ENCODE results near the gene ZNF398.

The ZNF398 gene

DNA sequence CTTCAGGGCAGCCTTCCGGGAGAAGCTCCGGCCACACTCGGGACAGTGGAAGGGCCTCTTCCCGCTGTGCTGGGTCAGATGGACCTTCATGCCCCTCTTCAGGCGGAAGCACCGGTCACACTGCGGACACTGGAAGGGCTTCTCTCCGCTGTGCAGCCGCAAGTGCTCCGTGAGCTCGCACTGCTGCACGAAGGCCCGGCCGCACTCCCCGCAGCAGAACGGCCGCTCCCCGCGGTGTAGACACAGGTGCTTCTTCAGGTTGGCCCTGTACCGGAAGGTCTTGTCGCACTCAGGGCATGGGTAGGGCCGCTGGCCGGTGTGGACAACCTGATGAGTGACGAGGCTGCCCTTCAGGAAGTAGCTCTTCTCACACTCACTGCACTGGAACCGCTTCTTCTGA is 42.5 kb upstream of the ZNF398 start:
- ChIA-PET CTCF (interaction anchor here (0.8 kb wide), 1 partner anchor 14 kb away, joined by 3 read pairs; no protein-coding TSS in a partner anchor), POLR2A (no interaction called here)
- TF ChIP-seq, protein P1, sequence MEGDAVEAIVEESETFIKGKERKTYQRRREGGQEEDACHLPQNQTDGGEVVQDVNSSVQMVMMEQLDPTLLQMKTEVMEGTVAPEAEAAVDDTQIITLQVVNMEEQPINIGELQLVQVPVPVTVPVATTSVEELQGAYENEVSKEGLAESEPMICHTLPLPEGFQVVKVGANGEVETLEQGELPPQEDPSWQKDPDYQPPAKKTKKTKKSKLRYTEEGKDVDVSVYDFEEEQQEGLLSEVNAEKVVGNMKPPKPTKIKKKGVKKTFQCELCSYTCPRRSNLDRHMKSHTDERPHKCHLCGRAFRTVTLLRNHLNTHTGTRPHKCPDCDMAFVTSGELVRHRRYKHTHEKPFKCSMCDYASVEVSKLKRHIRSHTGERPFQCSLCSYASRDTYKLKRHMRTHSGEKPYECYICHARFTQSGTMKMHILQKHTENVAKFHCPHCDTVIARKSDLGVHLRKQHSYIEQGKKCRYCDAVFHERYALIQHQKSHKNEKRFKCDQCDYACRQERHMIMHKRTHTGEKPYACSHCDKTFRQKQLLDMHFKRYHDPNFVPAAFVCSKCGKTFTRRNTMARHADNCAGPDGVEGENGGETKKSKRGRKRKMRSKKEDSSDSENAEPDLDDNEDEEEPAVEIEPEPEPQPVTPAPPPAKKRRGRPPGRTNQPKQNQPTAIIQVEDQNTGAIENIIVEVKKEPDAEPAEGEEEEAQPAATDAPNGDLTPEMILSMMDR (IDR thresholded peaks at IDR 0.05; ENCODE audit: control extremely low read depth, extremely low read depth, low read depth, missing control alignments) = no peak
- no peak for DNase-seq (ENCODE audit: extremely low spot score)

DNA sequence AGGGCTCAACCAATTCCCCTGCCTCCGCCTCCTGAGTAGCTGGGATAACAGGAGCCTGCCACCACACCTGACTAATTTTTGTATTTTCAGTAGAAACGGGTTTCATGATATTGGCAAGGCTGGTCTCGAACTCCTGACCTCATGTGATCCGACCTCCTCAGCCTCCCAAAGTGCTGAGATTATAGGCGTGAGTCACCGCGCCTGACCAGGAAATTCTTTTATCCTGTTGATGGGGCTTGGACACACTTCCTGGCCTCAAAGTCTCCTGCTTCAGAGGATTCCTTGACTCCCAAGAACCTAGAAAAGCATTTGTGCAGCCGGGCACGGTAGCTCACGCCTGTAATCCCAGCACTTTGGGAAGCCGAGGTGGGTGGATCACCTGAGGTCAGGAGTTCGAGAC is 37.3 kb upstream of the ZNF398 start:
- POLR2A ChIA-PET = no interaction called here

DNA sequence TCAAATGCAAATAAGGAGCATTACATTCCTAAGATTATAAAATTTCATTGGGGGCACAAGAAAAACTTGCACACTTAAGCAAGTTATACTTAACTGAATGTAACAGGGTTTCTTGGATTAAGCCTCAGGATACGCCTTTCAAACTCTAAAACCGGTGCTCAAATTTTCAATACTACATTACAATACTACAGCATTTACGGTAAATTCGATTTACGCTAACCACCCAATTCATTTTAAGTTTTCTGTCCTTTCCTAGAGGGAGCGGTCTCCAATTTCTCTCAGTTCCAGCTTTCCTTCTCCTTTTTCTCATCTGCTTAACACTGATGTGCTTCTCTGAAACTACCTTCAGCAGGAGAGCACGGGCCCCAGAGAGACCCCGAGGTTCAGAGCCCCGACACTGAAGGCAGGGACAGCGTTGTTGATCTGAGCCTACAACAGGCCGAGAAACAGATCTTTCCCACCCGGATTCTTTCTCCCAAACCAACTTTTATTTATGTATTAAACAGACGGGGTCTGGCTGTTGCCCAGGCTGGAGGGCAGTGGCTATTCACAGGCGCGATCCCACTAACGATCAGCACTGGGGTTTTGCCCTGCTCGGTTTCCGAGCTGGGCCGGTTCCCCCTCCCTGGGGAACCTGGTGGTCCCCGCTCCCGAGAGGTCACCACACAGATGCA is 21.9 kb upstream of the ZNF398 start:
- ChIA-PET CTCF (interaction anchor here (0.7 to 5.1 kb wide), 21 partner anchors 10 to 497 kb away, joined by 3 to 63 read pairs (median 5); partner anchors contain the start of genes ZNF282 and ZNF398), POLR2A (interaction anchor here (0.5 to 1.2 kb wide), 4 partner anchors 10 to 60 kb away, joined by 3 to 5 read pairs (median 4); partner anchors contain the start of gene ZNF398)
- TF ChIP-seq, protein P1 (IDR thresholded peaks at IDR 0.05; ENCODE audit: control extremely low read depth, extremely low read depth, low read depth, missing control alignments) = no peak
- no peak for DNase-seq (ENCODE audit: extremely low spot score)

More for the DNA sequence above, 37.3 kb upstream of the ZNF398 start:
- TF ChIP-seq, protein P1 (IDR thresholded peaks at IDR 0.05; ENCODE audit: control extremely low read depth, extremely low read depth, low read depth, missing control alignments) = no peak
- CTCF ChIA-PET = no interaction called here
- DNase-seq (ENCODE audit: extremely low spot score) = no peak

DNA sequence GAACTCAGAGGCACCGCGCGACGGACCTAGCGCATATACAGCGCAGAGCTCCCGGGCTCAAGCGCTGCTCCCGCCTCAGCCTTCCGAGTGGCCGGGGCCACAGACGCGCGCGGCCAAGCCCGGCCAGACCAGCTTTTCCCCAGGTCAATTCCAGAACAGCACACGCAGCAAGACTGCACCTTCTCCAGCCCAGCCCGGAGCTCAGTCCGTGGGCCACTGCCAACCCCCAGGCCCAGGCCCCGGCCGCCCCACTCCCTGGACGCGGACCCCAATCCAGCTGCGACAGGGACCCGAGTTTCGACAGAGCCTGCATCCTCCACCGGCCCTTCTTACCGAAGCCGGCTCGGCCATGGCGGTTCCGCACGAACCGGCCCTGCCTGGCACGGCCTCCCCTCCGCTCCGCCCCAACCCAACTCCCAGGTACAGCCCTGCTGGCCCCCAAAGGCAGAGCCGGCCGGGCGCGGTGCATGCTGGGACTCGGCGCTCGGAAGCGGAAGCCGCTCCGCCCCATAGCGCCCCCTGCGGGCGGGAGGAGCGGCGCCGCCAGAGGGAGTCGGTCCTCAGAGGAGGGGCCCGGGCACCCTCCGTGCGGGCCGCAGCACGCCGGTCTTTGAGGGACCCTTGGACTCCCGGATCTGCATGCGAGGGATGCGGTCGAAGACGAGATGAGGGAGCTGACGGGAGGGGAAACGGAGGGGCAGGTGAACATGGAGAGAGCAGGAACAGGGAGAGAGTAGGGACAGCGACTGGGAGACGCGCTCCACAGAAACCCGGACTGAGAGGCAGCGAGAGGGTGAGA is 21.2 kb upstream of the ZNF398 start, which contains the start of gene ZNF425:
TSS of gene ZNF425 (minus strand) at position 462 of the 799 bp plus-strand sequence. CDS start at position 351, 111 bp downstream.
- DNase-seq (ENCODE audit: extremely low spot score) = peak; percentile 98
- CTCF ChIA-PET = interaction anchor here (0.6 to 5.1 kb wide), 28 partner anchors 10 to 496 kb away, joined by 3 to 63 read pairs (median 4); partner anchors contain the start of genes ZNF282 and ZNF398
- TF ChIP-seq, protein P1 (IDR thresholded peaks at IDR 0.05; ENCODE audit: control extremely low read depth, extremely low read depth, low read depth, missing control alignments) = peak; percentile 93
- POLR2A ChIA-PET = interaction anchor here (0.5 to 1.2 kb wide), 4 partner anchors 11 to 61 kb away, joined by 3 to 5 read pairs (median 4); partner anchors contain the start of gene ZNF398

DNA sequence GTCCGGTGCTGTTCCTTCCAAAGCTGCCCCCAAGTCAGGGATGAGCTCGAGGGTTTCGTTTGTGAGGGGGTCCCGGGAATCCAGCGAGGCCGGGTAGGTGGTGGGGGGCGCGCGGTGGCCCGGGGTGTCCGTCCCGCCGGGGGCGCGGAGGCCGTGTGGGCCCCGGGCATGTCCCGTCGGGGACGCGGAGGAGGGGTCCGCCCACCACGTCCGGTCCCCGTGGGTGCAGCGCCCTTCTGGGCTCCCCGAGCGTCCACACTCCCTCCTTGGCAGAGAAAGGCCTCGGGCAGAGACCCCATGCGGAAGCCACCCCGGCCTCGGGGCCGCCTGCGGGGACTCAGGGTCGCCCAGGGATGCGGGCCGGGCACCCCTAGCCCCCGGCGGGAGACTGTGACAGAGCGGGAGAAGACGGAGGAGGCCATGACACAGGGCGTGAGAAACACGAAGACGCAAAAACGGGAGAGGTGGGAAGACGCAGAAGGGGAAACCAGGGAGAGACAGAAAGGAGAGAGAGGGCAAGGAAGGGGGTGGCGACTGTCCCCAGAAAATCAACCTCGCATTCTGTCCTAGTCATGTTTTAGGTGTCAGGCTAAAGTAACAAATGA is 20.5 kb upstream of the ZNF398 start:
- DNase-seq (ENCODE audit: extremely low spot score) = peak; percentile 80
- TF ChIP-seq, protein P1 (IDR thresholded peaks at IDR 0.05; ENCODE audit: control extremely low read depth, extremely low read depth, low read depth, missing control alignments) = no peak
- ChIA-PET CTCF (interaction anchor here (0.6 to 5.1 kb wide), 20 partner anchors 9 to 496 kb away, joined by 3 to 63 read pairs (median 4); partner anchors contain the start of genes ZNF282 and ZNF398), POLR2A (no interaction called here)

Measured in GM10248 (cell line).